K562 treated with DMSO at 1 percent for 12 hours (cell line): ENCODE measurements around the gene C17orf107. TPM values are rescaled to one million over a fixed set of nuclear protein-coding genes. Genes with fewer than 3 reads are reported as not detected.

Source experiments
- total RNA-seq: library from RNA; unstranded; fragments of 300-600 nt; gene quantifications from 2 replicates; pipeline ENCODE4 v1.2.3, GENCODE V29; 2022; ENCODE audit not compliant: insufficient read depth

C17orf107 gene
- total RNA-seq = 0.31 TPM in 1 of 2 replicates, not detected in the other

GRCh38 chr17:4899341-4900230, at the start of gene C17orf107:
C17orf107 (plus strand) TSS chr17:4899536; CDS start chr17:4899763, 227 bp downstream.

GRCh38 chr17:4903051-4903818, 3.9 kb downstream of the C17orf107 start, which contains the start of gene CHRNE:
CHRNE (minus strand) TSS chr17:4903098; CDS start chr17:4903063, 35 bp downstream.

GRCh38 chr17:4931963-4932362, 32.6 kb downstream of the C17orf107 start, which contains the start of gene GP1BA:
GP1BA (plus strand) TSS chr17:4932277; CDS start chr17:4932605, 328 bp downstream.

GRCh38 chr17:4939796-4940554, 40.6 kb downstream of the C17orf107 start, which contains the start of the genes RNF167 and SLC25A11:
RNF167 (plus strand) TSS chr17:4940268; CDS start chr17:4940910, 642 bp downstream.
SLC25A11 (minus strand) TSS chr17:4940046; CDS start chr17:4939910, 136 bp downstream.

GRCh38 chr17:4948166-4948930, 49.0 kb downstream of the C17orf107 start, which contains the start of gene PFN1:
PFN1 (minus strand) TSS chr17:4948530; CDS start chr17:4948394, 136 bp downstream.

GRCh38 chr17:4950746-4951204, 51.4 kb downstream of the C17orf107 start, which contains the start of gene ENO3:
ENO3 (plus strand) TSS chr17:4951119; CDS start chr17:4951830, 711 bp downstream.

Other genes with a start within 250 kb of the C17orf107 start
- 27.5 and 53.1 TPM in 2 replicates for gene PELP1, start 195.4 kb upstream of the C17orf107 start, total RNA-seq
- 16.6 and 23.4 TPM in 2 replicates for gene ARRB2, start 188.9 kb upstream of the C17orf107 start, total RNA-seq
- gene MED11, start 168.1 kb upstream of the C17orf107 start, total RNA-seq = 6.8 and 7.9 TPM in 2 replicates
- gene ZMYND15, start 159.7 kb upstream of the C17orf107 start, total RNA-seq = not detected in 2 replicates
- 0.85 TPM in 1 of 2 replicates, not detected in the other for gene CXCL16, start 159.6 kb upstream of the C17orf107 start, total RNA-seq
- gene TM4SF5, start 127.7 kb upstream of the C17orf107 start, total RNA-seq = not detected in 2 replicates
- not detected in 2 replicates for gene VMO1, start 113.2 kb upstream of the C17orf107 start, total RNA-seq
- gene GLTPD2, start 110.6 kb upstream of the C17orf107 start, total RNA-seq = 1.0 and 1.7 TPM in 2 replicates
- 171 and 204 TPM in 2 replicates for gene PSMB6, start 103.4 kb upstream of the C17orf107 start, total RNA-seq
- 10.0 and 10.2 TPM in 2 replicates for gene PLD2, start 92.4 kb upstream of the C17orf107 start, total RNA-seq
- gene MINK1, start 66.2 kb upstream of the C17orf107 start, total RNA-seq = 11.8 and 28.5 TPM in 2 replicates
- gene CHRNE, start 3.6 kb downstream of the C17orf107 start, total RNA-seq = not detected in 2 replicates
- 1.9 TPM in 1 of 2 replicates, not detected in the other for gene GP1BA, start 32.7 kb downstream of the C17orf107 start, total RNA-seq
- gene SLC25A11, start 40.5 kb downstream of the C17orf107 start, total RNA-seq = 56.3 and 66.0 TPM in 2 replicates
- gene RNF167, start 40.7 kb downstream of the C17orf107 start, total RNA-seq = 44.1 and 44.9 TPM in 2 replicates
- 500 and 571 TPM in 2 replicates for gene PFN1, start 49.0 kb downstream of the C17orf107 start, total RNA-seq
- 11.9 and 14.1 TPM in 2 replicates for gene ENO3, start 51.6 kb downstream of the C17orf107 start, total RNA-seq
- 39.6 and 41.2 TPM in 2 replicates for gene SPAG7, start 68.3 kb downstream of the C17orf107 start, total RNA-seq
- gene CAMTA2, start 88.1 kb downstream of the C17orf107 start, total RNA-seq = 15.5 and 24.6 TPM in 2 replicates
- gene INCA1, start 98.0 kb downstream of the C17orf107 start, total RNA-seq = not detected in 2 replicates
- gene KIF1C, start 98.4 kb downstream of the C17orf107 start, total RNA-seq = 8.6 and 14.7 TPM in 2 replicates
- gene SLC52A1, start 135.9 kb downstream of the C17orf107 start, total RNA-seq = not detected in 2 replicates
- gene ZFP3, start 178.9 kb downstream of the C17orf107 start, total RNA-seq = not detected in 2 replicates
- gene ZNF232, start 212.3 kb downstream of the C17orf107 start, total RNA-seq = 5.3 and 10.8 TPM in 2 replicates
- gene USP6, start 216.5 kb downstream of the C17orf107 start, total RNA-seq = not detected in 2 replicates